Measurements from ENCODE around the gene CLIC4. TPM values are rescaled to one million over a fixed set of nuclear protein-coding genes. Genes with fewer than 3 reads are reported as not detected.

CLIC4 gene
- total and polyA plus RNA-seq, 10 of the 15 experiments (the other 5 are each of a cell fraction or from before 2014, with no cell fraction given): 20.4 to 107 (median 69.6) TPM

DNA sequence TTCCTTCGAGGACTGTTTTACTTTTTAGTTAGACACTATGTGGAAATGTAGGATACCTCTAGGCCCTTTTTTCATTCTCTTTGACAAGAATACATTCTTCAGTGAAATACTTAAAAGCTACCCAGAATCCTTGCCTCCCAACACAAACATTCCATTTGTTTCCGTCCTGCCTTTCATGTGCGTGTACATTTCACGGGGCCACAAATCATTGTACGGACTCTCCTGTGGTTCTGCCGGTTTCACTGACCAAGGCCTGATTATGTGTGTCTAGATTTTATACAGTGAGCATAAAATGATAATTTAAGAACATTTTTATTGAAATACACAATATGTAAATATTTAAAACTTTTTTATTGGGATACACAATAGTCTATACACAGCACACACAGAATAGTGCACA is 108.4 kb downstream of the CLIC4 start:
- no peak overlapping the region for H3K4me3 ChIP-seq
- FAIRE-seq: no peak
- 52% methylated on average over 6 of the region's 6 CpGs for WGBS (ENCODE audit: insufficient coverage, insufficient replicate concordance, low lambda C conversion rate, missing lambda C conversion rate)
- no peaks in the 10 kb centered on the region for H3K4me1 ChIP-seq (ENCODE audit: control insufficient read depth, insufficient read depth, low read length)
- H3K27ac ChIP-seq (ENCODE audit: control insufficient read depth, insufficient read depth): no peak overlapping the region
- H2AFZ ChIP-seq (ENCODE audit: control insufficient read depth, low read depth, low read length): no peak overlapping the region
- H3K4me2 ChIP-seq (ENCODE audit: control insufficient read depth, insufficient read depth): no peak overlapping the region
- ChIA-PET CTCF (interaction anchor here (1.9 to 10.6 kb wide), 3 partner anchors 44 to 352 kb away, joined by 5 to 133 read pairs (median 7); no protein-coding TSS in a partner anchor), SMC1A (ENCODE audit: uncharacterized antibody, unreplicated experiment) (interaction anchor here (0.8 to 1.9 kb wide), 2 partner anchors 184 to 245 kb away, joined by 3 to 8 read pairs; no protein-coding TSS in a partner anchor), POLR2A (no interaction called here), RAD21 (ENCODE audit: unreplicated experiment) (interaction anchor here (0.7 to 1.8 kb wide), 3 partner anchors 10 to 45 kb away, joined by 3 to 5 read pairs (median 4); no protein-coding TSS in a partner anchor)
- DNase-seq (ENCODE audit: low read depth, low spot score): no peak
- no TSS peak for BruUV-seq (replicated peaks)
- no peaks in the 10 kb centered on the region for H3K27me3 ChIP-seq (replicated peaks in 1 of 2; ENCODE audit: control insufficient read depth in 2 of 2, insufficient read depth in 2 of 2, low read length in 1 of 2)
- H3K79me2 ChIP-seq (ENCODE audit: control insufficient read depth, insufficient read depth, low read length): no peaks in the 10 kb centered on the region
- intact Hi-C loops (cut with micrococcal nuclease; ENCODE audit: unreplicated experiment) (no loop called here), in situ Hi-C loops (cut with MboI) (no loop called here)
- ATAC-seq: no peak
- no peaks in the 10 kb centered on the region for H3K36me3 ChIP-seq (ENCODE audit: control insufficient read depth in 2 of 2, insufficient read depth in 2 of 2, low read length in 1 of 2)
- H4K20me1 ChIP-seq (ENCODE audit: control insufficient read depth, insufficient read depth): no peaks in the 10 kb centered on the region
- TF ChIP-seq CHD4 (IDR thresholded peaks at IDR 0.05) (no peak), CBX3 (IDR thresholded peaks at IDR 0.05; ENCODE audit: borderline replicate concordance, low read depth) (no peak), YY1 (IDR thresholded peaks at IDR 0.05; ENCODE audit: low read depth, low read length) (no peak), RAD21 (IDR thresholded peaks at IDR 0.05; ENCODE audit: insufficient read depth, low read depth, low read length) (no peak), CBX5 (IDR thresholded peaks at IDR 0.05; ENCODE audit: low read depth) (no peak), BRCA1 (IDR thresholded peaks at IDR 0.05; ENCODE audit: low read depth, low read length) (no peak), JUNB (IDR thresholded peaks at IDR 0.05) (no peak), CREM (IDR thresholded peaks at IDR 0.05; ENCODE audit: low read depth) (no peak), EGR1 (IDR thresholded peaks at IDR 0.05; ENCODE audit: borderline replicate concordance in 1 of 2, low read depth in 2 of 2, low read length in 2 of 2) (no peak)
- TF ChIP-seq, protein P1, sequence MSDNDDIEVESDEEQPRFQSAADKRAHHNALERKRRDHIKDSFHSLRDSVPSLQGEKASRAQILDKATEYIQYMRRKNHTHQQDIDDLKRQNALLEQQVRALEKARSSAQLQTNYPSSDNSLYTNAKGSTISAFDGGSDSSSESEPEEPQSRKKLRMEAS (IDR thresholded peaks at IDR 0.05; ENCODE audit: low read depth, low read length): no peak
- TF ChIP-seq, protein P2, sequence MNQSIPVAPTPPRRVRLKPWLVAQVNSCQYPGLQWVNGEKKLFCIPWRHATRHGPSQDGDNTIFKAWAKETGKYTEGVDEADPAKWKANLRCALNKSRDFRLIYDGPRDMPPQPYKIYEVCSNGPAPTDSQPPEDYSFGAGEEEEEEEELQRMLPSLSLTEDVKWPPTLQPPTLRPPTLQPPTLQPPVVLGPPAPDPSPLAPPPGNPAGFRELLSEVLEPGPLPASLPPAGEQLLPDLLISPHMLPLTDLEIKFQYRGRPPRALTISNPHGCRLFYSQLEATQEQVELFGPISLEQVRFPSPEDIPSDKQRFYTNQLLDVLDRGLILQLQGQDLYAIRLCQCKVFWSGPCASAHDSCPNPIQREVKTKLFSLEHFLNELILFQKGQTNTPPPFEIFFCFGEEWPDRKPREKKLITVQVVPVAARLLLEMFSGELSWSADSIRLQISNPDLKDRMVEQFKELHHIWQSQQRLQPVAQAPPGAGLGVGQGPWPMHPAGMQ (IDR thresholded peaks at IDR 0.05; ENCODE audit: borderline replicate concordance): no peak
- no peaks in the 10 kb centered on the region; the same call in 2 of the 3 replicates for H3K9me3 ChIP-seq (replicated peaks; ENCODE audit: control insufficient read depth, insufficient read depth, low read length)
- no peak overlapping the region for H3K9ac ChIP-seq (ENCODE audit: control insufficient read depth, insufficient read depth, low read length)
